HEK293 (cell line): Measurements from ENCODE around the gene CACHD1.

Experiments used
- CTCF ChIA-PET: fragments of 350-600 bp; formaldehyde crosslinking; extraction: SDS; loops from one replicate; lab custom pipeline; 2021; ENCODE audit warnings: antibody characterized with exemption; lab: Yijun Ruan, JAX
- POLR2A ChIA-PET: fragments of 300-600 bp; formaldehyde crosslinking; extraction: SDS; loops from one replicate; lab custom pipeline; 2020; ENCODE audit warnings: antibody characterized with exemption, inconsistent platforms; lab: Yijun Ruan, JAX
- H3K27ac ChIP-seq: fragments of 200-500 bp; sonication (Bioruptor generic); 2 replicates; pipeline ENCODE4 v1.5.1; 2014; ENCODE audit warnings: low read depth, low read length, control low read depth, inconsistent platforms; ENCODE audit errors: extremely low read depth
- H3K36me3 ChIP-seq, 2 experiments: fragments of 200-500 bp in 1 of 2; sonication (Bioruptor generic) in 1 of 2; 1 replicate in 1 of 2; 2 replicates in 1 of 2; pipeline ENCODE4 v1.5.1; 2014 to 2017; ENCODE audit warnings: inconsistent platforms in 2 of 2, low read length in 2 of 2; ENCODE audit not compliant: control insufficient read depth in 2 of 2, insufficient read depth in 1 of 2
- H3K4me1 ChIP-seq: fragments of 200-500 bp; sonication (Bioruptor generic); 2 replicates; pipeline ENCODE4 v1.5.1; 2014; ENCODE audit warnings: mild to moderate bottlenecking, low read length, inconsistent platforms; ENCODE audit not compliant: control insufficient read depth, insufficient read depth
- H3K4me3 ChIP-seq: 2 replicates; pipeline ENCODE4 v1.5.1; 2011; ENCODE audit warnings: low read depth, mild to moderate bottlenecking, control low read depth, low read length, moderate library complexity
- H3K9me3 ChIP-seq: fragments of 200-500 bp; sonication (Bioruptor generic); 2 replicates; pipeline ENCODE4 v1.5.1; 2014; ENCODE audit warnings: low read depth, low read length, inconsistent platforms; ENCODE audit not compliant: control insufficient read depth, insufficient read depth
- GLI2 ChIP-seq: fragments of 450-650 bp; formaldehyde crosslinking; IDR thresholded peaks from 2 replicates; pipeline ENCODE4; 2017; ENCODE audit warnings: missing biosample characterization, missing genetic modification characterization, low read depth, borderline replicate concordance
- KLF7 ChIP-seq: fragments of 450-650 bp; formaldehyde crosslinking; IDR thresholded peaks from 2 replicates; pipeline ENCODE4 v1.5.1; 2016; ENCODE audit warnings: missing biosample characterization, missing genetic modification characterization, borderline replicate concordance
- REPIN1 ChIP-seq: fragments of 450-650 bp; formaldehyde crosslinking; IDR thresholded peaks from 2 replicates; pipeline ENCODE4 v1.5.1; 2017; ENCODE audit warnings: missing biosample characterization, missing genetic modification characterization, low read depth
- SALL2 ChIP-seq: fragments of 450-650 bp; formaldehyde crosslinking; IDR thresholded peaks from 2 replicates; pipeline ENCODE4 v1.5.0; 2017; ENCODE audit warnings: missing biosample characterization, mild to moderate bottlenecking, missing genetic modification characterization, borderline replicate concordance
- SCRT1 ChIP-seq: fragments of 450-650 bp; formaldehyde crosslinking; IDR thresholded peaks from 2 replicates; pipeline ENCODE4 v1.5.1; 2016; ENCODE audit warnings: missing biosample characterization, missing genetic modification characterization, borderline replicate concordance
- SP2 ChIP-seq: fragments of 450-650 bp; formaldehyde crosslinking; IDR thresholded peaks from 2 replicates; pipeline ENCODE4 v1.5.1; 2016; ENCODE audit warnings: missing biosample characterization, missing genetic modification characterization
- SP3 ChIP-seq: fragments of 450-650 bp; formaldehyde crosslinking; IDR thresholded peaks from 2 replicates; pipeline ENCODE4 v1.5.1; 2016; ENCODE audit warnings: missing biosample characterization, missing genetic modification characterization
- TCF7L2 ChIP-seq: IDR thresholded peaks from 2 replicates; pipeline ENCODE4 v1.6.1; 2011; ENCODE audit warnings: low read depth, mild to moderate bottlenecking, inconsistent platforms, low read length, moderate library complexity, borderline replicate concordance
- ZBTB17 ChIP-seq: fragments of 450-650 bp; formaldehyde crosslinking; IDR thresholded peaks from 2 replicates; pipeline ENCODE4 v1.5.1; 2016; ENCODE audit warnings: missing biosample characterization, missing genetic modification characterization
- ZBTB48 ChIP-seq: fragments of 450-650 bp; formaldehyde crosslinking; IDR thresholded peaks from 2 replicates; pipeline ENCODE4 v1.5.1; 2016; ENCODE audit warnings: missing biosample characterization, missing genetic modification characterization
- ZFP37 ChIP-seq: fragments of 450-650 bp; formaldehyde crosslinking; IDR thresholded peaks from 2 replicates; pipeline ENCODE4 v1.5.1; 2016; ENCODE audit warnings: missing biosample characterization, missing genetic modification characterization
- ZNF211 ChIP-seq: fragments of 450-650 bp; formaldehyde crosslinking; IDR thresholded peaks from 2 replicates; pipeline ENCODE4 v1.5.1; 2016; ENCODE audit warnings: low read depth, missing biosample characterization, missing genetic modification characterization
- ZNF223 ChIP-seq: fragments of 450-650 bp; formaldehyde crosslinking; IDR thresholded peaks from 2 replicates; pipeline ENCODE4 v1.5.1; 2016; ENCODE audit warnings: missing biosample characterization, missing genetic modification characterization
- ZNF555 ChIP-seq: fragments of 450-650 bp; formaldehyde crosslinking; conservative IDR thresholded peaks from 2 replicates; pipeline ENCODE4 v1.5.1; 2017; ENCODE audit warnings: missing biosample characterization, mild to moderate bottlenecking, missing genetic modification characterization, inconsistent platforms
- ZNF585B ChIP-seq: fragments of 450-650 bp; formaldehyde crosslinking; IDR thresholded peaks from 2 replicates; pipeline ENCODE4 v1.5.1; 2016; ENCODE audit warnings: missing biosample characterization, missing genetic modification characterization
- ZNF670 ChIP-seq: fragments of 450-650 bp; formaldehyde crosslinking; IDR thresholded peaks from 2 replicates; pipeline ENCODE4 v1.5.1; 2016; ENCODE audit warnings: missing biosample characterization, missing genetic modification characterization, low read depth
- ZNF76 ChIP-seq: fragments of 450-650 bp; formaldehyde crosslinking; IDR thresholded peaks from 2 replicates; pipeline ENCODE4; 2016; ENCODE audit warnings: low read depth, missing biosample characterization, missing genetic modification characterization, borderline replicate concordance
- TF ChIP-seq, protein P1 (sequence below): fragments of 450-650 bp; formaldehyde crosslinking; IDR thresholded peaks from 2 replicates; pipeline ENCODE4 v1.5.1; 2017; ENCODE audit warnings: missing biosample characterization, missing genetic modification characterization
- TF ChIP-seq, protein P2 (sequence below): fragments of 450-650 bp; formaldehyde crosslinking; IDR thresholded peaks from 2 replicates; pipeline ENCODE4 v1.5.1; 2017; ENCODE audit warnings: missing biosample characterization, missing genetic modification characterization
- TF ChIP-seq, protein P3 (sequence below): fragments of 450-650 bp; formaldehyde crosslinking; IDR thresholded peaks from 2 replicates; pipeline ENCODE4 v1.5.1; 2017; ENCODE audit warnings: missing biosample characterization, missing genetic modification characterization
- TF ChIP-seq, protein P4 (sequence below): fragments of 450-650 bp; formaldehyde crosslinking; optimal IDR thresholded peaks from 2 replicates; pipeline ENCODE3; 2016; ENCODE audit warnings: missing biosample characterization, mild to moderate bottlenecking, missing genetic modification characterization
- TF ChIP-seq, protein P5 (sequence below): fragments of 450-650 bp; formaldehyde crosslinking; IDR thresholded peaks from 2 replicates; pipeline ENCODE4 v1.5.1; 2016; ENCODE audit warnings: missing biosample characterization, missing genetic modification characterization

The CACHD1 gene

DNA sequence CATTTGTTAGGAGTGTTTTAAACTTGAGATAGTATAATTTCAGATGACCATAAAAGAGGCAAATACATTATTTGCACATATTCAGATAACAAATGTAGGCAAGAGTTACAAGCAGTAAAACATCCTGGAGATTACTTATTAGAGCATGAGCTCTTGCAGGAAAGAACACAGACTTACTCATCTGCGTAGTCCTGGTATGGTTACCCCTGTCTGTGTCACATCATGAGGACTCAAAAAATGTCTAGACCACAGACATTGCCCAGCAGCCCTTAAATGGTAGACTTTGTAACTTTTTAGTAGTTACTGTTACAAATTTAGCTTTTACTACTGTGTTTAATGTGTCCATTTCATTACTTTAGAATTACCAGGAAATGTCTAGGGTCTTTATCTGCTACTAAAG, 12.8 kb downstream of the CACHD1 start:
- Histone ChIP-seq H3K4me3 (no peak overlapping the region), H3K36me3 (no peaks in the 10 kb centered on the region), H3K4me1 (peaks cover 36% of the 10 kb centered on the region), H3K27ac (no peak overlapping the region), H3K9me3 (no peaks in the 10 kb centered on the region)
- ChIA-PET POLR2A (no interaction called here), CTCF (no interaction called here)
- TF ChIP-seq ZNF555 (tag by site-specific recombination), result no peak
- TF ChIP-seq ZNF76 (tag by site-specific recombination), result no peak
- TF ChIP-seq, protein P1, sequence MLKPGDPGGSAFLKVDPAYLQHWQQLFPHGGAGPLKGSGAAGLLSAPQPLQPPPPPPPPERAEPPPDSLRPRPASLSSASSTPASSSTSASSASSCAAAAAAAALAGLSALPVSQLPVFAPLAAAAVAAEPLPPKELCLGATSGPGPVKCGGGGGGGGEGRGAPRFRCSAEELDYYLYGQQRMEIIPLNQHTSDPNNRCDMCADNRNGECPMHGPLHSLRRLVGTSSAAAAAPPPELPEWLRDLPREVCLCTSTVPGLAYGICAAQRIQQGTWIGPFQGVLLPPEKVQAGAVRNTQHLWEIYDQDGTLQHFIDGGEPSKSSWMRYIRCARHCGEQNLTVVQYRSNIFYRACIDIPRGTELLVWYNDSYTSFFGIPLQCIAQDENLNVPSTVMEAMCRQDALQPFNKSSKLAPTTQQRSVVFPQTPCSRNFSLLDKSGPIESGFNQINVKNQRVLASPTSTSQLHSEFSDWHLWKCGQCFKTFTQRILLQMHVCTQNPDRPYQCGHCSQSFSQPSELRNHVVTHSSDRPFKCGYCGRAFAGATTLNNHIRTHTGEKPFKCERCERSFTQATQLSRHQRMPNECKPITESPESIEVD (tag by site-specific recombination), result peak; percentile 56
- TF ChIP-seq SALL2, result no peak
- TF ChIP-seq, protein P2, sequence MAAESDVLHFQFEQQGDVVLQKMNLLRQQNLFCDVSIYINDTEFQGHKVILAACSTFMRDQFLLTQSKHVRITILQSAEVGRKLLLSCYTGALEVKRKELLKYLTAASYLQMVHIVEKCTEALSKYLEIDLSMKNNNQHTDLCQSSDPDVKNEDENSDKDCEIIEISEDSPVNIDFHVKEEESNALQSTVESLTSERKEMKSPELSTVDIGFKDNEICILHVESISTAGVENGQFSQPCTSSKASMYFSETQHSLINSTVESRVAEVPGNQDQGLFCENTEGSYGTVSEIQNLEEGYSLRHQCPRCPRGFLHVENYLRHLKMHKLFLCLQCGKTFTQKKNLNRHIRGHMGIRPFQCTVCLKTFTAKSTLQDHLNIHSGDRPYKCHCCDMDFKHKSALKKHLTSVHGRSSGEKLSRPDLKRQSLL (tag by site-specific recombination), result 0 out of 2 replicates have a peak, but pooled peaks have one; percentile 13
- TF ChIP-seq ZFP37 (tag by site-specific recombination), result no peak

DNA sequence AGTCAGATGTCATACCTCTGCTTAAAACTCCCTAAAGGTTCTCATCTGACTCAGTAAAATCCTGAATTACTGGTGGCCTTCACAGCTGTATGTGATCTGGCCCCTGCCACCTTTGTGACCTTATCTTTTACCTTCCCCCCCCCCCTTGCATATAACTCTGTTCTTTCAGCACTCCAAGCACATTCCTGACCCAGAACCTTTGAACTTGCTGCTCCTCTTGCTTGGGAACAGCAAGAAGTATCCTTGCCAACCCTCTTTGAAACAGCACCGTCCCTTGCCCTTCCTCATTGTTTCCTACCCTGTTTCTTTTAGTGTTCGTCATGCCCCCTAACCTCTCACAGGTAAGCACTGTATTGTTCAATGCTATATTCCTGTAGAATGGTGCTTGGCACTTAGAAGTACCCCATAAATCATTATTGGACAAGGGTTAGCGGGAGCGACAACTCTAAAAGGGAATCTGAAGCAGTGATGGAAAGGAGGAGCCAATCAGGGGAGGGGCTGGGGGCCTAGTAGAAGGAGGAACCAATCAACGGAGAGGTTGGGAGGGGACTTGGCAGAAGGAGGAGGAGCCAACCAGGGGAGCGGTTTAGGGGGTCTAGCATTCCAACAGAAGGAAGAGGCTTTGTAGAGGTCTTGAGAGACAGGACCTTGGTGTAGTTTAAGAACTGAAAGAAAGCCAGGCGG, 13.9 kb downstream of the CACHD1 start:
- Histone ChIP-seq H3K4me1 (peaks cover 36% of the 10 kb centered on the region), H3K4me3 (no peak overlapping the region), H3K9me3 (no peaks in the 10 kb centered on the region), H3K27ac (no peak overlapping the region), H3K36me3 (no peaks in the 10 kb centered on the region)
- peak; percentile 13; the same call in 1 of the 2 replicates for TF ChIP-seq SP2 (tag by site-specific recombination)
- no peak for TF ChIP-seq REPIN1
- CTCF ChIA-PET, result no interaction called here
- POLR2A ChIA-PET, result no interaction called here

DNA sequence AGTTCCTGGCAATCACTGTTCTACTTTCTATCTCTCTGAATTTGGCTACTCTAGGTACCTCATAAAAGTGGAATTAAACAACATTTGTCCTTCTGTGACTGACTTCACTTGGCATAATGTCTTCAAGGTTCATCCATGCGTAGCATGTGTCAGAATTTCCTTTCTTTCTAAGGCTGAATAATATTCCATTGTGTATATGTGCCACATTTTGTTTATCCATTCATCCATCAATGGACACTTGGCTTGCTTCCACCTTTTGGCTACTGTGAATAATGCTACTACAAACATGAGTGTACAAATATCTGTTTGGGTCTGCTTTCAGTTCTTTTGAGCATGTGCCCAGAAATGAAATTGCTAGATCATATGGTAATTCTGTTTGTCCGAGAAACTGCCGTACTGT, 14.7 kb downstream of the CACHD1 start:
- no peaks in the 10 kb centered on the region for H3K9me3 ChIP-seq
- H3K27ac ChIP-seq, result no peak overlapping the region
- H3K4me3 ChIP-seq, result no peak overlapping the region
- CTCF ChIA-PET, result no interaction called here
- POLR2A ChIA-PET, result no interaction called here
- no peaks in the 10 kb centered on the region for H3K36me3 ChIP-seq
- peaks cover 35% of the 10 kb centered on the region for H3K4me1 ChIP-seq
- TF ChIP-seq, protein P3, sequence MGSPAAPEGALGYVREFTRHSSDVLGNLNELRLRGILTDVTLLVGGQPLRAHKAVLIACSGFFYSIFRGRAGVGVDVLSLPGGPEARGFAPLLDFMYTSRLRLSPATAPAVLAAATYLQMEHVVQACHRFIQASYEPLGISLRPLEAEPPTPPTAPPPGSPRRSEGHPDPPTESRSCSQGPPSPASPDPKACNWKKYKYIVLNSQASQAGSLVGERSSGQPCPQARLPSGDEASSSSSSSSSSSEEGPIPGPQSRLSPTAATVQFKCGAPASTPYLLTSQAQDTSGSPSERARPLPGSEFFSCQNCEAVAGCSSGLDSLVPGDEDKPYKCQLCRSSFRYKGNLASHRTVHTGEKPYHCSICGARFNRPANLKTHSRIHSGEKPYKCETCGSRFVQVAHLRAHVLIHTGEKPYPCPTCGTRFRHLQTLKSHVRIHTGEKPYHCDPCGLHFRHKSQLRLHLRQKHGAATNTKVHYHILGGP (tag by site-specific recombination), result peak; percentile 77; the same call in 1 of the 2 replicates
- TF ChIP-seq ZNF585B (no peak), ZBTB17 (tag by site-specific recombination) (0 out of 2 replicates have a peak, but pooled peaks have one; percentile 18), SP3 (tag by site-specific recombination) (peak; percentile 10; the same call in 1 of the 2 replicates), ZNF670 (tag by site-specific recombination) (no peak), TCF7L2 (no peak), ZNF211 (tag by site-specific recombination) (no peak), ZNF223 (no peak), GLI2 (tag by site-specific recombination) (no peak), SALL2 (no peak), SCRT1 (no peak), ZBTB48 (tag by site-specific recombination) (no peak), KLF7 (tag by site-specific recombination) (no peak)
- TF ChIP-seq, protein P4, sequence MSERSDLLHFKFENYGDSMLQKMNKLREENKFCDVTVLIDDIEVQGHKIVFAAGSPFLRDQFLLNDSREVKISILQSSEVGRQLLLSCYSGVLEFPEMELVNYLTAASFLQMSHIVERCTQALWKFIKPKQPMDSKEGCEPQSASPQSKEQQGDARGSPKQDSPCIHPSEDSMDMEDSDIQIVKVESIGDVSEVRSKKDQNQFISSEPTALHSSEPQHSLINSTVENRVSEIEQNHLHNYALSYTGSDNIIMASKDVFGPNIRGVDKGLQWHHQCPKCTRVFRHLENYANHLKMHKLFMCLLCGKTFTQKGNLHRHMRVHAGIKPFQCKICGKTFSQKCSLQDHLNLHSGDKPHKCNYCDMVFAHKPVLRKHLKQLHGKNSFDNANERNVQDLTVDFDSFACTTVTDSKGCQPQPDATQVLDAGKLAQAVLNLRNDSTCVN (tag by site-specific recombination), result no peak
- TF ChIP-seq, protein P1 (tag by site-specific recombination), result peak; percentile 66
- TF ChIP-seq, protein P5, sequence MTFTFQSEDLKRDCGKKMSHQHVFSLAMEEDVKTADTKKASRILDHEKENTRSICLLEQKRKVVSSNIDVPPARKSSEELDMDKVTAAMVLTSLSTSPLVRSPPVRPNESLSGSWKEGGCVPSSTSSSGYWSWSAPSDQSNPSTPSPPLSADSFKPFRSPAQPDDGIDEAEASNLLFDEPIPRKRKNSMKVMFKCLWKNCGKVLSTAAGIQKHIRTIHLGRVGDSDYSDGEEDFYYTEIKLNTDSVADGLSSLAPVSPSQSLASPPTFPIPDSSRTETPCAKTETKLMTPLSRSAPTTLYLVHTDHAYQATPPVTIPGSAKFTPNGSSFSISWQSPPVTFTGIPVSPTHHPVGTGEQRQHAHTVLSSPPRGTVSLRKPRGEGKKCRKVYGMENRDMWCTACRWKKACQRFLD (tag by site-specific recombination), result no peak
